Measurements from ENCODE around the gene ELOVL7.
"Not testable (repeated sequence)": the region's sequence is repeated elsewhere in the genome, so short reads cannot be mapped to it uniquely, and the experiment has no call there.

The ELOVL7 gene

GRCh38 chr5:60843936-60844905 lies at the start of gene ELOVL7:
Gene ELOVL7 (minus strand): TSS chr5:60844269. CDS start chr5:60787397, 56,872 bp downstream.
- DNase-seq (ENCODE audit: low read depth in 2 of 2, low spot score in 1 of 2) = no peak

- DNase-seq (ENCODE audit: low read depth in 2 of 2, low spot score in 1 of 2) = no peak
Measured at GRCh38 chr5:60893521-60893920, 49.5 kb upstream of the ELOVL7 start.

GRCh38 chr5:60891667-60892066 lies 47.6 kb upstream of the ELOVL7 start:
- DNase-seq (ENCODE audit: low read depth in 2 of 2, low spot score in 1 of 2) = no peak

GRCh38 chr5:60888359-60889061 lies 44.4 kb upstream of the ELOVL7 start:
- DNase-seq (ENCODE audit: low read depth in 2 of 2, low spot score in 1 of 2) = no peak

GRCh38 chr5:60887746-60888145 lies 43.7 kb upstream of the ELOVL7 start:
- DNase-seq (ENCODE audit: low read depth in 2 of 2, low spot score in 1 of 2) = no peak

GRCh38 chr5:60887096-60887495 lies 43.0 kb upstream of the ELOVL7 start:
- no peak for DNase-seq (ENCODE audit: low read depth in 2 of 2, low spot score in 1 of 2)

- no peak for DNase-seq (ENCODE audit: low read depth in 2 of 2, low spot score in 1 of 2)
Measured at GRCh38 chr5:60886158-60886557, 42.1 kb upstream of the ELOVL7 start.

- no peak for DNase-seq (ENCODE audit: low read depth in 2 of 2, low spot score in 1 of 2)
Measured at GRCh38 chr5:60883229-60883628, 39.2 kb upstream of the ELOVL7 start.

GRCh38 chr5:60872892-60873291 lies 28.8 kb upstream of the ELOVL7 start:
- DNase-seq (ENCODE audit: low read depth in 2 of 2, low spot score in 1 of 2) = no peak

- no peak for DNase-seq (ENCODE audit: low read depth in 2 of 2, low spot score in 1 of 2)
Measured at GRCh38 chr5:60870857-60871256, 26.8 kb upstream of the ELOVL7 start.

- not testable (repeated sequence) for DNase-seq (ENCODE audit: low read depth in 2 of 2, low spot score in 1 of 2)
Measured at GRCh38 chr5:60860572-60860971, 16.5 kb upstream of the ELOVL7 start.

- no peak for DNase-seq (ENCODE audit: low read depth in 2 of 2, low spot score in 1 of 2)
Measured at GRCh38 chr5:60856066-60856465, 12.0 kb upstream of the ELOVL7 start.

GRCh38 chr5:60852940-60853339 lies 8.9 kb upstream of the ELOVL7 start:
- DNase-seq (ENCODE audit: low read depth in 2 of 2, low spot score in 1 of 2) = no peak

- DNase-seq (ENCODE audit: low read depth in 2 of 2, low spot score in 1 of 2) = no peak
Measured at GRCh38 chr5:60852317-60852716, 8.2 kb upstream of the ELOVL7 start.

- DNase-seq (ENCODE audit: low read depth in 2 of 2, low spot score in 1 of 2) = no peak
Measured at GRCh38 chr5:60851626-60852025, 7.6 kb upstream of the ELOVL7 start.

GRCh38 chr5:60846298-60846697 lies 2.2 kb upstream of the ELOVL7 start:
- no peak for DNase-seq (ENCODE audit: low read depth in 2 of 2, low spot score in 1 of 2)

GRCh38 chr5:60843386-60843935 lies 608 bp downstream of the ELOVL7 start:
- DNase-seq (ENCODE audit: low read depth in 2 of 2, low spot score in 1 of 2) = no peak

GRCh38 chr5:60842871-60843385 lies 1.1 kb downstream of the ELOVL7 start:
- DNase-seq (ENCODE audit: low read depth in 2 of 2, low spot score in 1 of 2) = no peak

- no peak for DNase-seq (ENCODE audit: low read depth in 2 of 2, low spot score in 1 of 2)
Measured at GRCh38 chr5:60841361-60841760, 2.7 kb downstream of the ELOVL7 start.

- no peak for DNase-seq (ENCODE audit: low read depth in 2 of 2, low spot score in 1 of 2)
Measured at GRCh38 chr5:60836131-60836530, 7.9 kb downstream of the ELOVL7 start.

- no peak for DNase-seq (ENCODE audit: low read depth in 2 of 2, low spot score in 1 of 2)
Measured at GRCh38 chr5:60835554-60835953, 8.5 kb downstream of the ELOVL7 start.

- no peak for DNase-seq (ENCODE audit: low read depth in 2 of 2, low spot score in 1 of 2)
Measured at GRCh38 chr5:60833520-60833919, 10.5 kb downstream of the ELOVL7 start.
